Right renal cortex interstitium (tissue), 3 donors: Measurements from ENCODE around the gene UBE2U. TPM values are rescaled to one million over a fixed set of nuclear protein-coding genes. Genes with fewer than 3 reads are reported as not detected.

ENCODE experiments used
- DNase-seq, 3 donors: peaks; one replicate each; pipeline ENCODE4 v3.0.0-alpha.2; 2013; ENCODE audit warnings: low read depth in 3 of 3, low spot score in 2 of 3
- polyA plus RNA-seq, 3 donors: library from polyadenylated mRNA; unstranded; fragments of 120-200 nt; gene quantifications; one replicate each; pipeline ENCODE4 v1.2.1, GENCODE V29; 2013; ENCODE audit not compliant: insufficient read length in 3 of 3

The UBE2U gene
- polyA plus RNA-seq, 3 donors = not detected

DNA sequence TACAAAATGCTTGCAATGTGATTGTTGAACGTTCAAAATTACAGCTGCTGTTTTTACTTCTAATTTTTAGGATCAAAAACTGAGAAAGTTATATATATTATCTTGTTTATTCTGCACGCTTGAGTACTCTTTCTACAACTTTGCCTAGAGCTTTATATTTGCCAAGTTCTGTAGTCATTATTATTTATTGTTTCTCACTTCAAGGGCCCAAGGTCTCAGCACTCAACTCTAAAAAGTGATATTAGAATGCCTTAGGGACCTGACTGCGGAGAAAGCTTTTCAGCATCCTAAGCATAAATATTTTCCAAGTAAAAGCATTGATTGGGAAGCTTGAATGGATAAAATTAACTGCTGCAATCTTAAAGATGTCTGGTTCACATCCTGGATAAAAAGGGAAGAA, 83.6 kb downstream of the UBE2U start:
- no peak for DNase-seq

DNA sequence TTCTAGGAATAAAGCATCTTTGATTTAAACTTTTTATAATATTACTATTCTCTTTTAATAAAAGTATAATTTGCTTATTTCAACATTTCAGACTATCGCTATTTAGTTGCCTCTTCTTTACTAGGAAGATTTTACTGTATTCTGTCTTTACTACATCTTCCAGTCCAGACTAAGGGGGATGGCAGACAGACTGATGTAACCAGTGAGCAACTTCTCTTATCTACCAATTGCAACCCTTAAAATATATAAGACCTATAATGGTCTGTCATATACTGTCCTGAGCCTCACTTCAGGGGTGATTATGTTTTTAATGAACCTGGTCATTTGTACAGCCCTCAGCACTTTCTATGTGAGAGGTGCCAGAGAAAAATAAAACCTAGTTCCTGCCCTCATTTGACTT, 87.0 kb downstream of the UBE2U start:
- DNase-seq = no peak

DNA sequence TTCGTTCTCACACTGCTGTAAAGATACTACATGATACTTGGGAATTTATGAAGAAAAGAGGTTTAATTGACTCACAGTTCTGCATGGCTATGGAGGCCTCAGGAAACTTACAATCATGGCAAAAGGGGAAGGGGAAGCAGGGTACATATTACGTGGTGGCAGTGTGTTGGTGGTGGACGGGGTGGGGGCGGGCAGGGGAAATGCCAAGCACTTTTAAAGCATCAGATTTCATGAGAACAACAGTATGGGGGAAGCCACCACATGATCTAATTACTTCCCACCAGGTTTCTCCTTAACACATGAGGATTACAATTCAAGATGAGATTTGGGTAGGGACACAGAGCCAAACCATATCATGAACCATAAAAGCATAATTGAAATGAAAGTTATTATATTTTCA, 88.5 kb downstream of the UBE2U start:
- DNase-seq = no peak

DNA sequence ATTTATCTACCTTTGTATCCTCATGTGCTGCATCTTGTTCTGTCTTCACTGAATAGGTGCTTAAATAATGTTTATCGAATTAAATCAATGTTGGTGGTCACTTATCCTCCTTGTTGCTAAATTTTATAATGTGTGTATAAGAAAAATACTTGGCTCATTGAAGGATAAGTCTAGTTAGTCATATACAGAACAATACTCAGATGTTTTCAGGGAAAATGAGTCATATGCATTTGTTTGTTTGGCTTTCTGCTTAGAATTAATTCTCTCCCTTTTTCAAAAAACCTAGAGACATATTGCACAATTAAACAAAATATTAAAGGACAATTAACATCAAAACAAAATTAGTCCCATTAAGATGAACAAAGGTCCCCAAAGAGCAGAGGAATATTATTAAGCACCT, 89.0 kb downstream of the UBE2U start:
- DNase-seq = no peak

DNA sequence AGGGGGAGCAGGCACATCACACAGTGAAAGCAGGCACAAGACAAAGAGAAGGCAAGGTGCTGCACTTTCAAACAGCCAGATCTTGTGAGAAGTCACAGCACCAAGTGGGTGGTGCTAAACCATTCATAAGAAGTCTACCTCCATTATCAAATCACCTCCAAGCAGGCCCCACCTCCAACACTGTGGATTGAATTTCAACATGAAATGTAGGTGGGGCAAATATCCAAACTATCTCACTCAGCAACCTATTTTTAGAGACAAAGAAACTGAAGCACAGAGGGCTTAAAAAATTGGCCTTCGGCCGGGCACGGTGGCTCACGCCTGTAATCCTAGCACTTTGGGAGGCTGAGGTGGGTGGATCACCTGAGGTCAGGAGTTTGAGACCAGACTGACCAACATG, 90.4 kb downstream of the UBE2U start:
- DNase-seq = no peak

DNA sequence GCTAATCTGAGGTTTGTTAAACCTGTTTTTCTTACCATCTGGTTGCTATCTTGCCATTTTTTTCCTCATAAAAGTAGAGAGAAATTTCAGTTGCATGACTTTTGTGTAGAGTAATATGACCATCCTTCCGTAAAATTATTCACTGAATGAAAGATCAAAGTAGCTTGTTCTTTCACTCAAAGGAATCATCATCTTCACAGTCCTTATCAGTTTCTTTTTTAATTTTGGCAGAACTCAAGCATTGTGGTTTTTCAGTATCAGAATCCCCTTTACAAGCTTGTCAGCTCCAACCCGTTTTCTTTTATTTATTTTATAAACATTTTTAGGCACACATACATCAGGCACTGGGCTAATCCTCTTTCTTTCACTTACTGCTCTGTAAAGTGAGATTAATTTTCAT, 91.7 kb downstream of the UBE2U start:
- DNase-seq = no peak

DNA sequence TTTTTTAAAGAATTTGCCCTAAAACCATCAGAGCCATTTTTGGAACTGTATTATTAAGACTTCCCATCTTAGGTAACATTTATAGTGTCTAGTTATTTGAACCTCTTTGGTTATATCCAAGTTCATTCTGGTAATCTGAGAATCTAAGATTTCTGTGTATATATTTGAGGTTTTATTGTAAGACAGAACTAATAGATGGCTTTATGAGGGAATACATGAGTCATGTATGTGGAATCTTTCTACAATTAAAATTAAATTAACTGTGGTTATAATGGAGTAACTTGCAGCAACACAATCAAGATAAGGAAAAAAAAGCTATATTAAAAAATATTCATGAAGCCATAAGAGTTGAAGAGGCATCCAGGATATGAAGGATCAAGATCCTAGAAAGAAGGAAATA, 92.1 kb downstream of the UBE2U start:
- no peak for DNase-seq

DNA sequence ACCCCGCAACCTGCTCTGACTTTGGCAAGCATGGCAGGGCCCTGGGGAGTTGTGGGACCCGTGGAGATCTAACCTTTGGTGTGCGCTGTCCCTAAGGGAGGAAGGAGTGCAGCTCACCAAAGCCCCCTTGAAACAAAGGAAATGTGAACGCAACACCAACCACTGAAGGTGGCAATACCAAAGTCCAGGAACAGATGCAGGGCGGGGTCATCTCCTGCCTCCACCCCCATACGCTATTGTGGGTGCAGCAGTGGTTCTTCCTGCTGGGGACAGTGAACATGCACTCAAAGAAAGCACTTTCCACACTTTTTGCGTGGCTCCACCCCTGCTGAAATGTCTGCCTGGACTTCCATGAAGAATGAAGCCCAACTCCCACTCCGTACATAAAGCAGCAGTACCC, 93.0 kb downstream of the UBE2U start:
- DNase-seq = no peak

DNA sequence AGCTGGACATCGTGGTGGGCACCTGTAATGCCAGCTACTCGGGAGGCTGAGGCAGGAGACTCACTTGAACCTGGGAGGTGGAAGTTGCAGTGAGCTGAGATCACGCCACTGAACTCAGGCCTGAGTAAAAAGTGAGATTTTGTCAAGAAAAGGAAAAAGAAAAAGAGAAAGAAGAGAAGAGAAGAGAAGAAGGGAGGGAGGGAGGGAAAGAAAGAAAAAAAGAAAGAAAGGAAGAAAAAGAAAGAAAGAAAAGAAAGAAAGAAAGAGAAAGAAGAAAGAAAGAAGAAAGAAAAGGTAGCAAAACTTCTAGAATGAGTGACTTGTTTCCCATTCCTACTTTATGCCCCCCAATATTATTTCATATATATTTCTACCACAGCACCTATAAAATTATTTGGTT, 98.8 kb downstream of the UBE2U start:
- no peak for DNase-seq

DNA sequence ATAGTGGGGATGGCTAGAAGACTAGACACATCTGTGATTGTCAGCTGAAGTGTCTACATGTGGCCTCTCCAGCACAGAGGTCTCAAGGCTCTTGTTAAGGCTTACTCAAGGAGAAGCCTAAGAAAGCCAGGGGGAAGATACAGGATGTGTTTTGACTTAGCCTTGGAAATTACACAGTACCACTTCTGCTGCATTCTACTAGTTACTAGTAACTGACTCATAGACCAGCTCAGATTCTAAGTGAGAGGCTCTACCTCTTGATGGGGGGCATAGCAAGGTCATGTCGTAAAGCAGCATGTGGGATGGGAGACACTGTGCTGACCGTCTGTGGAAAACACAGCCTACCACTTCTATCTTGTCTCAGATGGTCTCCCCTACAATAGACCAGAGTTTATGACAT, 99.5 kb downstream of the UBE2U start:
- DNase-seq = no peak

DNA sequence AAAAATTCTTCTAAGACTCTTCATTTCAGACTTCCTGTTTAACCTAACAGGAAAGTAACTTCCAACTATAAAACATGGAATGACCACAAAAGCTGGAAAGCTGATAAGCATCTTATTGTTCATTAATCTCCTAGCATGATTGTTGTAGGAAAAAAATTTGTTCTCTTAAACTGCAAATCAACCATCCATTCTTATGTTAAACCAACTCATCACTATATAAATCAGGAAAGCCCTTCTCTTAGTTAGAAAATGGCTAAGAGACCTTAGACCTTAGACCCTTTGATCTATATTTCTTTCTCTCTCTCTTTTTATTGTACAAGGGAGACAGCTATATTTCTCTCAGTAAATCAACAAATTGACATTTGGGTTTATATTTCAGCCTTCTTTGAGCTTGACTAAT, 101.4 kb downstream of the UBE2U start:
- no peak for DNase-seq

DNA sequence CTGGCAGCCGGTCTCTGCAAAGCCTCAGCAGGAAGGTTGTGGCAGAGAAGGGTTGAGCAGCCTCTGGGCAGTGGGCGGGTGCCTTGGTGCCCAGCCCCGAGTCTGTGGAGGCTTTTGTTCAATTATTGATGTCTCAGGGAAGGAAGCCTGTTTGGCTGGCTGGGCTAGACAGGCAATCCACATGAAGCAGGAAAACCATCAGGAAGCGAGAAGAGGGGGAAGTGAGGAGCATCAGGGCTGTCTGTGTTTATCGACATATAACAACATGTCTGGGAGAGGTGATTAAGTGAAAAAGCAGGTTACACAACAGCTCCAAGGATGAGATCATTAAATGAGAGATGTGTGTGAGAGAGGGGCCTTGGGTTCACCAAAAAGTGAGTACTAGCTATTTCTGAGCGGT, 105.4 kb downstream of the UBE2U start:
- no peak for DNase-seq

DNA sequence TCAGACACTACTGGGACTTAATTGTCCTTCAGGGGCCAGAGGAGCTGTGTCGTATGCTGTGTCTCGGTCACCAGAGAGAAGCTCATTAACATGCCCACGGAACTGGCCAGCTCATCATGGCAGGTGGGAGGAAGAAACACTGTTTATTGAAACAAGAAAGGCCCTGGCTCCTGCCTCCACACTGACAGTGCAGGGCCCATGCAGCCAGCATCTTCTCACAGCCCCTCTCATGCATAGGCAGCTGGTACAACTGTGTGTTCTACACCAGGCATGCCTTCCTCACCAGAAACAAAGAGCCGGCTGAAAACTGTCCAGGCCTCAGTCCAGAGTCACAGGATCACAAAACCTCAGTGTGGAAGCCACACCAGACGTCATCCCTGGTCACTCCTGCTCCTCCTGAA, 106.0 kb downstream of the UBE2U start:
- DNase-seq = no peak

DNA sequence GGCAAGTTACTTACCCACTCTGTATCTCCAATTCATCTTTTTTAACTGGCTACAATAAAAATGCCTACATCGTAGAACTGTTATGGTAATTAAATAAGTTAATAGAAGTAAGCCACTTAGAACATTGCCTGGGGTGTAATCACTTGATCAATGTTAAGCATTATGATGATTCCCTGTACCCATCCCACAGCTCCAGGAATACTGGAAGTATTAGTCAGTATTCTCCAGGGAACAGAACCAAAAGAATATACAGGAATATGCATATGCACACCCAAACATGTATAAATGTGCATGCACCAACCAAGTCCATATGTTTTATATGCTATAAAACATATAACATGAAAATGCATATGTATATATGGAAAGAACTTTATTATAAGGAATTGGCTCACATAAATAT, 107.3 kb downstream of the UBE2U start:
- no peak for DNase-seq

DNA sequence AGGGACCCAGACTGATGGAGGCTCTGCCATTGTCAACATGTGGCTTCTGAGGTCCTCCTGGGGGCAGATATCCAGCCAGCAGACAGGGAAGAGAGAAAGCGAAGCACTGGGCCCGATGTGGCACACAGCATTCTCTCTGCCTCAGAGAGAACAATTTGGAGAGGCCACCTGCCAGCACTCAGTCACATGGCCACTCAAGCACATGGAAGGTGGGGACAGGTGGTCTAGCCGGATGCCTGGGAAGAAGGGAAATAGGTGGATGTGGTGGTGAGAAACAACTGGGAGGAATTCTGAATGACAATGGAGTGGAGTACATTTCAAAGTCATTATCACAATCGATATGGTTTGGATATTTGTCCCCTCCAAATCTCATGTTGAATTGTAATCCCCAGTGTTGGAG, 109.0 kb downstream of the UBE2U start:
- DNase-seq = no peak

DNA sequence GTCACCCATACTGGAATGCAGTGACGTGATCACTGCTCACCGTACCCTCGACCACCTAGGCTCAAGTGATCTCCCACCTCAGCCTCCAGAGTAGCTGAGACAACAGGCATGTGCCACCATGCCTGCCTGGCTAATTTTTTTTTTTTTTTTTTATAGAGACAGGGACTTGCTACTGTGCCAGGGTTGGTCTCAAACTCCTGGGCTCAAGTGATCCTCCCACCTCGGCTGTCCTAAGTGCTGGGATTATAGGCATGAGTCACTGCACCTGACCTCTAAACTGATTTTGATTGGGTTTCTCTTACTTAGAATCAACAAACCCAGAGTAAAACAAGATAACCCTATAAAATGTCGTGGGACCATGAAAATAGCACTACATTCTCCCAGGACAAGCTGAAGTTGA, 112.0 kb downstream of the UBE2U start:
- DNase-seq = no peak
